ENCODE data around the gene LARGE1.

LARGE1 gene

GRCh38 chr22:33513388-33514338, 406.6 kb downstream of the LARGE1 start:
- no peak for TF ChIP-seq POLR2A (IDR thresholded peaks at IDR 0.05; ENCODE audit: low read depth, low read length)
- no peak for FAIRE-seq
- no peak for DNase-seq (ENCODE audit: insufficient read length, low spot score)

- no peak for TF ChIP-seq POLR2A (IDR thresholded peaks at IDR 0.05; ENCODE audit: low read depth, low read length)
- no peak for FAIRE-seq
- no peak for DNase-seq (ENCODE audit: insufficient read length, low spot score)
Observed at GRCh38 chr22:33512908-33513307, 407.4 kb downstream of the LARGE1 start.

GRCh38 chr22:33510429-33510904, 409.8 kb downstream of the LARGE1 start:
- no peak for FAIRE-seq
- TF ChIP-seq POLR2A (IDR thresholded peaks at IDR 0.05; ENCODE audit: low read depth, low read length) = no peak
- no peak for DNase-seq (ENCODE audit: insufficient read length, low spot score)

GRCh38 chr22:33504941-33505625, 415.2 kb downstream of the LARGE1 start:
- no peak for TF ChIP-seq POLR2A (IDR thresholded peaks at IDR 0.05; ENCODE audit: low read depth, low read length)
- DNase-seq (ENCODE audit: insufficient read length, low spot score) = no peak
- no peak for FAIRE-seq

GRCh38 chr22:33496112-33496511, 424.2 kb downstream of the LARGE1 start:
- TF ChIP-seq POLR2A (IDR thresholded peaks at IDR 0.05; ENCODE audit: low read depth, low read length) = no peak
- no peak for FAIRE-seq
- no peak for DNase-seq (ENCODE audit: insufficient read length, low spot score)

- DNase-seq (ENCODE audit: insufficient read length, low spot score) = no peak
- FAIRE-seq = no peak
- TF ChIP-seq POLR2A (IDR thresholded peaks at IDR 0.05; ENCODE audit: low read depth, low read length) = no peak
Observed at GRCh38 chr22:33493476-33494205, 426.6 kb downstream of the LARGE1 start.

GRCh38 chr22:33492210-33492651, 428.0 kb downstream of the LARGE1 start:
- no peak for TF ChIP-seq POLR2A (IDR thresholded peaks at IDR 0.05; ENCODE audit: low read depth, low read length)
- DNase-seq (ENCODE audit: insufficient read length, low spot score) (no peak), FAIRE-seq (no peak)

GRCh38 chr22:33487041-33487716, 433.1 kb downstream of the LARGE1 start:
- FAIRE-seq = no peak
- TF ChIP-seq POLR2A (IDR thresholded peaks at IDR 0.05; ENCODE audit: low read depth, low read length) = no peak
- no peak for DNase-seq (ENCODE audit: insufficient read length, low spot score)

GRCh38 chr22:33481550-33481949, 438.7 kb downstream of the LARGE1 start:
- FAIRE-seq = no peak
- no peak for DNase-seq (ENCODE audit: insufficient read length, low spot score)
- TF ChIP-seq POLR2A (IDR thresholded peaks at IDR 0.05; ENCODE audit: low read depth, low read length) = no peak

GRCh38 chr22:33477120-33478111, 442.9 kb downstream of the LARGE1 start:
- FAIRE-seq = no peak
- no peak for DNase-seq (ENCODE audit: insufficient read length, low spot score)
- TF ChIP-seq POLR2A (IDR thresholded peaks at IDR 0.05; ENCODE audit: low read depth, low read length) = no peak

- DNase-seq (ENCODE audit: insufficient read length, low spot score) (peak; percentile 12), FAIRE-seq (no peak)
- no peak for TF ChIP-seq POLR2A (IDR thresholded peaks at IDR 0.05; ENCODE audit: low read depth, low read length)
Observed at GRCh38 chr22:33476716-33477115, 443.6 kb downstream of the LARGE1 start.

- no peak for TF ChIP-seq POLR2A (IDR thresholded peaks at IDR 0.05; ENCODE audit: low read depth, low read length)
- DNase-seq (ENCODE audit: insufficient read length, low spot score) (no peak), FAIRE-seq (no peak)
Observed at GRCh38 chr22:33476206-33476605, 444.1 kb downstream of the LARGE1 start.
